K562 (cell line): Measurements from ENCODE around the gene DDRGK1. TPM values are rescaled to one million over a fixed set of nuclear protein-coding genes. Genes with fewer than 3 reads are reported as not detected.
A peak's percentile ranks its signal among the peaks of the same experiment; 100 is the strongest.

ENCODE experiments used
- CBFA2T2 ChIP-seq: fragments of 450-650 bp; conservative IDR thresholded peaks from 2 replicates; pipeline ENCODE4 v1.6.1; 2017; ENCODE audit warnings: mild to moderate bottlenecking
- CBFB ChIP-seq: sonication (generic); formaldehyde crosslinking; IDR thresholded peaks from 2 replicates; pipeline ENCODE4 v1.4.0; 2020; ENCODE audit warnings: mild to moderate bottlenecking, missing genetic modification reagents
- ELF2 ChIP-seq: fragments of 250-450 bp; sonication (Bioruptor Pico); IDR thresholded peaks from 2 replicates; pipeline ENCODE4 v1.5.0; 2021; ENCODE audit warnings: mild to moderate bottlenecking
- HOXB6 ChIP-seq: fragments of 250-450 bp; sonication (Bioruptor Pico); IDR thresholded peaks from 2 replicates; pipeline ENCODE4 v1.5.1; 2022; ENCODE audit warnings: mild to moderate bottlenecking, borderline replicate concordance
- ILK ChIP-seq: fragments of 450-650 bp; IDR thresholded peaks from 2 replicates; pipeline ENCODE4 v1.6.1; 2016; ENCODE audit warnings: missing genetic modification characterization, low read depth, mild to moderate bottlenecking, missing compliant biosample characterization, moderate library complexity, borderline replicate concordance
- POLR2B ChIP-seq: fragments of 450-650 bp; IDR thresholded peaks from 2 replicates; pipeline ENCODE4 v1.6.1; 2018; ENCODE audit warnings: low read depth; ENCODE audit not compliant: partially characterized antibody
- RBFOX2 ChIP-seq: fragments of 200-400 bp; formaldehyde crosslinking; IDR thresholded peaks from 2 replicates; pipeline ENCODE4 v1.6.1; 2017; ENCODE audit warnings: low read depth, mild to moderate bottlenecking, low read length, moderate library complexity
- SRSF7 ChIP-seq: fragments of 200-400 bp; formaldehyde crosslinking; optimal IDR thresholded peaks from 2 replicates; pipeline ENCODE3; 2017; ENCODE audit warnings: mild to moderate bottlenecking, low read depth, low read length
- ZBTB1 ChIP-seq: sonication (generic); formaldehyde crosslinking; IDR thresholded peaks from 2 replicates; pipeline ENCODE4 v1.8.1; 2023; ENCODE audit warnings: missing genetic modification reagents, low read depth, mild to moderate bottlenecking, borderline replicate concordance
- polyA plus RNA-seq, 8 experiments: library from polyadenylated mRNA; depleted of rRNA in 4 of 8; stranded (reverse) in 5 of 8; unstranded in 3 of 8; fragments of >200 nt; fragmentation: Nextera tagmentation in 2 of 8; fragmentation: Illumina TruSeq in 1 of 8; extraction: Ambion mirVana in 2 of 8; extraction: Trizol in 1 of 8; gene quantifications; 2 replicates each; pipeline versions ENCODE4 v1.2.1 to v1.2.3, GENCODE V29; 2011 to 2014; ENCODE audit warnings: inconsistent platforms in 1 of 8, missing spikeins in 1 of 8
- total RNA-seq, 7 experiments: library from RNA; depleted of rRNA in 6 of 7; stranded (reverse); fragments of >200 nt in 6 of 7; fragmentation: Illumina TruSeq in 2 of 7; extraction: Trizol in 2 of 7; gene quantifications; 2 replicates each; pipeline versions ENCODE4 v1.2.1 to v1.2.3, GENCODE V29; 2011 to 2021; ENCODE audit warnings: low replicate concordance in 1 of 7
- TF ChIP-seq, protein P1 (sequence below), 2 experiments: fragments of 450-650 bp in 1 of 2; sonication (generic) in 1 of 2; formaldehyde crosslinking in 1 of 2; IDR thresholded peaks; 2 replicates each; pipeline versions ENCODE4 v1.7.1 to v1.9.0; 2016 to 2022; ENCODE audit warnings: inconsistent platforms in 1 of 2, mild to moderate bottlenecking in 1 of 2, missing genetic modification reagents in 1 of 2
- TF ChIP-seq, protein P2 (sequence below): fragments of 200-800 bp; sonication (Bioruptor generic); IDR thresholded peaks from 2 replicates; pipeline ENCODE4 v1.6.1; 2017; ENCODE audit warnings: missing genetic modification characterization, missing compliant biosample characterization
- TF ChIP-seq, protein P3 (sequence below), 3 experiments: fragments of 200-800 bp in 1 of 3; sonication (Bioruptor generic) in 1 of 3; sonication (generic) in 1 of 3; formaldehyde crosslinking in 1 of 3; IDR thresholded peaks; 2 replicates each; pipeline versions ENCODE4 v1.6.1 to v1.8.0; 2016 to 2022; ENCODE audit warnings: mild to moderate bottlenecking in 2 of 3, missing compliant biosample characterization in 2 of 3, missing genetic modification characterization in 2 of 3, missing genetic modification reagents in 1 of 3

DDRGK1 gene
- total and polyA plus RNA-seq, 9 of the 15 experiments (the other 6 are each of a cell fraction or from before 2014, with no cell fraction given), result 2.3 to 54.4 (median 29.1) TPM

GRCh38 chr20:3218307-3218988 lies 14.0 kb upstream of the DDRGK1 start (continued):
- TF ChIP-seq, protein P1, sequence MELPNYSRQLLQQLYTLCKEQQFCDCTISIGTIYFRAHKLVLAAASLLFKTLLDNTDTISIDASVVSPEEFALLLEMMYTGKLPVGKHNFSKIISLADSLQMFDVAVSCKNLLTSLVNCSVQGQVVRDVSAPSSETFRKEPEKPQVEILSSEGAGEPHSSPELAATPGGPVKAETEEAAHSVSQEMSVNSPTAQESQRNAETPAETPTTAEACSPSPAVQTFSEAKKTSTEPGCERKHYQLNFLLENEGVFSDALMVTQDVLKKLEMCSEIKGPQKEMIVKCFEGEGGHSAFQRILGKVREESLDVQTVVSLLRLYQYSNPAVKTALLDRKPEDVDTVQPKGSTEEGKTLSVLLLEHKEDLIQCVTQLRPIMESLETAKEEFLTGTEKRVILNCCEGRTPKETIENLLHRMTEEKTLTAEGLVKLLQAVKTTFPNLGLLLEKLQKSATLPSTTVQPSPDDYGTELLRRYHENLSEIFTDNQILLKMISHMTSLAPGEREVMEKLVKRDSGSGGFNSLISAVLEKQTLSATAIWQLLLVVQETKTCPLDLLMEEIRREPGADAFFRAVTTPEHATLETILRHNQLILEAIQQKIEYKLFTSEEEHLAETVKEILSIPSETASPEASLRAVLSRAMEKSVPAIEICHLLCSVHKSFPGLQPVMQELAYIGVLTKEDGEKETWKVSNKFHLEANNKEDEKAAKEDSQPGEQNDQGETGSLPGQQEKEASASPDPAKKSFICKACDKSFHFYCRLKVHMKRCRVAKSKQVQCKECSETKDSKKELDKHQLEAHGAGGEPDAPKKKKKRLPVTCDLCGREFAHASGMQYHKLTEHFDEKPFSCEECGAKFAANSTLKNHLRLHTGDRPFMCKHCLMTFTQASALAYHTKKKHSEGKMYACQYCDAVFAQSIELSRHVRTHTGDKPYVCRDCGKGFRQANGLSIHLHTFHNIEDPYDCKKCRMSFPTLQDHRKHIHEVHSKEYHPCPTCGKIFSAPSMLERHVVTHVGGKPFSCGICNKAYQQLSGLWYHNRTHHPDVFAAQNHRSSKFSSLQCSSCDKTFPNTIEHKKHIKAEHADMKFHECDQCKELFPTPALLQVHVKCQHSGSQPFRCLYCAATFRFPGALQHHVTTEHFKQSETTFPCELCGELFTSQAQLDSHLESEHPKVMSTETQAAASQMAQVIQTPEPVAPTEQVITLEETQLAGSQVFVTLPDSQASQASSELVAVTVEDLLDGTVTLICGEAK (IDR thresholded peaks at IDR 0.05), result no peak
- TF ChIP-seq, protein P1 (CRISPR knock-in tag; IDR thresholded peaks at IDR 0.05), result no peak
- TF ChIP-seq POLR2B, result no peak
- TF ChIP-seq SRSF7, result no peak
- no peak for TF ChIP-seq CBFA2T2
- no peak for TF ChIP-seq HOXB6 (CRISPR knock-in tag)
- TF ChIP-seq, protein P2, sequence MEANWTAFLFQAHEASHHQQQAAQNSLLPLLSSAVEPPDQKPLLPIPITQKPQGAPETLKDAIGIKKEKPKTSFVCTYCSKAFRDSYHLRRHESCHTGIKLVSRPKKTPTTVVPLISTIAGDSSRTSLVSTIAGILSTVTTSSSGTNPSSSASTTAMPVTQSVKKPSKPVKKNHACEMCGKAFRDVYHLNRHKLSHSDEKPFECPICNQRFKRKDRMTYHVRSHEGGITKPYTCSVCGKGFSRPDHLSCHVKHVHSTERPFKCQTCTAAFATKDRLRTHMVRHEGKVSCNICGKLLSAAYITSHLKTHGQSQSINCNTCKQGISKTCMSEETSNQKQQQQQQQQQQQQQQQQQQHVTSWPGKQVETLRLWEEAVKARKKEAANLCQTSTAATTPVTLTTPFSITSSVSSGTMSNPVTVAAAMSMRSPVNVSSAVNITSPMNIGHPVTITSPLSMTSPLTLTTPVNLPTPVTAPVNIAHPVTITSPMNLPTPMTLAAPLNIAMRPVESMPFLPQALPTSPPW (CRISPR knock-in tag), result peak; percentile 42; the same call in 1 of the 2 replicates
- TF ChIP-seq, protein P3, sequence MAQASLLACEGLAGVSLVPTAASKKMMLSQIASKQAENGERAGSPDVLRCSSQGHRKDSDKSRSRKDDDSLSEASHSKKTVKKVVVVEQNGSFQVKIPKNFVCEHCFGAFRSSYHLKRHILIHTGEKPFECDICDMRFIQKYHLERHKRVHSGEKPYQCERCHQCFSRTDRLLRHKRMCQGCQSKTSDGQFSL (CRISPR knock-in tag; IDR thresholded peaks at IDR 0.05), result peak; percentile 34; the same call in 1 of the 2 replicates
- TF ChIP-seq, protein P3 (tag; IDR thresholded peaks at IDR 0.05), result no peak
- TF ChIP-seq ILK (tag), result no peak
- TF ChIP-seq CBFB (CRISPR knock-in tag), result no peak
- TF ChIP-seq ZBTB1 (CRISPR knock-in tag), result no peak
- TF ChIP-seq ELF2 (CRISPR knock-in tag), result no peak
- TF ChIP-seq RBFOX2, result peak; percentile 57
